A549 (cell line): ENCODE results near the gene IQSEC2. TPM values are rescaled to one million over a fixed set of nuclear protein-coding genes. Genes with fewer than 3 reads are reported as not detected.

ENCODE experiments used
- ATAC-seq, 2 experiments: fragments of 200-7000 bp in 1 of 2; fragments of >200 bp in 1 of 2; cut with Nextera tagmentation in 1 of 2; cut with Tn5 transposase in 1 of 2; 3 replicates each; pipeline versions ENCODE4 v1.8.0 to v1.9.1; 2018 to 2020; ENCODE audit warnings: mild to moderate bottlenecking in 1 of 2, moderate library complexity in 1 of 2
- CTCF ChIA-PET: fragments of 300-600 bp; sonication (Branson Sonifier 250); formaldehyde crosslinking; extraction: SDS; loops from one replicate; lab custom pipeline; 2021; ENCODE audit warnings: antibody characterized with exemption, inconsistent platforms; lab: Yijun Ruan, JAX
- POLR2A ChIA-PET: fragments of 350-600 bp; formaldehyde crosslinking; extraction: SDS; loops from one replicate; lab custom pipeline; 2021; ENCODE audit warnings: antibody characterized with exemption, inconsistent platforms; lab: Yijun Ruan, JAX
- DNase-seq, 2 experiments: peaks; one replicate each; pipeline versions ENCODE4 v3.0.0 to v3.0.0-alpha.2; 2011 to 2016; ENCODE audit warnings: low read depth in 1 of 2, low spot score in 1 of 2
- FAIRE-seq: peaks from 2 replicates; lab custom pipeline; 2011; peaks lifted over from hg19 to GRCh38; lab: Jason Lieb, UNC
- H3K27ac ChIP-seq, 2 experiments: fragments of >200 bp; sonication (Bioruptor Twin); formaldehyde crosslinking; 3 replicates each; pipeline ENCODE4 v1.5.1; 2016 to 2017
- H3K4me1 ChIP-seq: fragments of >200 bp; sonication (Bioruptor Twin); formaldehyde crosslinking; 3 replicates; pipeline ENCODE4 v1.6.1; 2016
- H3K4me2 ChIP-seq: fragments of >200 bp; sonication (Bioruptor Twin); formaldehyde crosslinking; 3 replicates; pipeline ENCODE4 v1.6.1; 2016
- H3K4me3 ChIP-seq: fragments of >200 bp; sonication (Bioruptor Twin); formaldehyde crosslinking; 3 replicates; pipeline ENCODE4 v1.5.1; 2016
- H3K9me3 ChIP-seq: fragments of >200 bp; sonication (Bioruptor Twin); formaldehyde crosslinking; 3 replicates; pipeline ENCODE4 v1.6.1; 2016
- CBX8 ChIP-seq: fragments of 200-600 bp; sonication (generic); IDR thresholded peaks from 2 replicates; pipeline ENCODE4 v1.6.1; 2016
- EHMT2 ChIP-seq: fragments of 200-600 bp; sonication (generic); IDR thresholded peaks from 2 replicates; pipeline ENCODE4 v1.6.1; 2016; ENCODE audit warnings: antibody characterized with exemption, low read depth, mild to moderate bottlenecking, moderate library complexity
- EP300 ChIP-seq, 2 experiments: fragments of >200 bp; sonication (Bioruptor Twin); formaldehyde crosslinking; IDR thresholded peaks; 2 replicates in 1 of 2; 3 replicates in 1 of 2; pipeline ENCODE4 v1.6.1; 2016 to 2017
- ESRRA ChIP-seq: fragments of 150-350 bp; IDR thresholded peaks from 2 replicates; pipeline ENCODE4 v1.6.1; 2014; ENCODE audit warnings: mild to moderate bottlenecking, low read length, borderline replicate concordance
- FOSB ChIP-seq: fragments of 250-450 bp; sonication (Bioruptor Pico); IDR thresholded peaks from 2 replicates; pipeline ENCODE4 v1.5.0; 2020; ENCODE audit warnings: mild to moderate bottlenecking, moderate library complexity
- FOXS1 ChIP-seq: fragments of 250-450 bp; sonication (Bioruptor Pico); IDR thresholded peaks from 2 replicates; pipeline ENCODE4 v1.5.0; 2020; ENCODE audit warnings: mild to moderate bottlenecking, moderate library complexity
- GATA3 ChIP-seq: IDR thresholded peaks from 2 replicates; pipeline ENCODE4 v1.6.1; 2012; ENCODE audit warnings: borderline replicate concordance
- HOXB5 ChIP-seq: fragments of 250-450 bp; sonication (Bioruptor Pico); IDR thresholded peaks from 2 replicates; pipeline ENCODE4 v1.5.0; 2020; ENCODE audit warnings: mild to moderate bottlenecking, moderate library complexity
- JUN ChIP-seq, 2 experiments: fragments of >200 bp; sonication (Bioruptor Twin); formaldehyde crosslinking; IDR thresholded peaks; 2 replicates in 1 of 2; 3 replicates in 1 of 2; pipeline ENCODE4 v1.6.1; 2016 to 2017
- NFE2L2 ChIP-seq: fragments of 150-350 bp; conservative IDR thresholded peaks from 2 replicates; pipeline ENCODE4 v1.6.1; 2014; ENCODE audit warnings: low read length
- POLR2AphosphoS2 ChIP-seq: conservative IDR thresholded peaks from 2 replicates; pipeline ENCODE4 v1.6.1; 2012; ENCODE audit warnings: low read length, improper control_type of control experiment, inconsistent platforms
- RAD21 ChIP-seq, 2 experiments: fragments of >200 bp in 1 of 2; sonication (Bioruptor Twin) in 1 of 2; formaldehyde crosslinking in 1 of 2; IDR thresholded peaks in 1 of 2; conservative IDR thresholded peaks in 1 of 2; 2 replicates in 1 of 2; 3 replicates in 1 of 2; pipeline ENCODE4 v1.6.1; 2012 to 2018; ENCODE audit warnings: inconsistent platforms in 1 of 2
- SMC3 ChIP-seq: fragments of >200 bp; sonication (Bioruptor Twin); formaldehyde crosslinking; IDR thresholded peaks from 3 replicates; pipeline ENCODE4 v1.6.1; 2018; ENCODE audit warnings: inconsistent platforms
- TP53 ChIP-seq: fragments of 250-450 bp; sonication (Bioruptor Pico); IDR thresholded peaks from 2 replicates; pipeline ENCODE4 v1.5.0; 2021; ENCODE audit warnings: mild to moderate bottlenecking, moderate library complexity
- WGBS: methylation state at CpG from one replicate; pipeline ENCODE4 v1.1.6; 2017; ENCODE audit errors: missing lambda C conversion rate; 5-methylcytosine and 5-hydroxymethylcytosine counted together
- polyA plus RNA-seq, 4 experiments: library from polyadenylated mRNA; depleted of rRNA in 3 of 4; stranded (reverse); fragments of >200 nt; fragmentation: RNase III in 1 of 4; extraction: RNeasy Plus Mini Kit Qiagen cat#74134 plus additional on column Dnase treatment in 1 of 4; gene quantifications; 2 replicates in 3 of 4; 3 replicates in 1 of 4; pipeline ENCODE4 v1.2.3, GENCODE V29; 2011 to 2017
- TF ChIP-seq, protein P1 (sequence below): fragments of 200-600 bp; sonication (generic); IDR thresholded peaks from 2 replicates; pipeline ENCODE4 v1.6.1; 2016; ENCODE audit warnings: antibody characterized with exemption, mild to moderate bottlenecking, moderate library complexity
- TF ChIP-seq, protein P2 (sequence below): fragments of 250-450 bp; sonication (Bioruptor Pico); IDR thresholded peaks from 2 replicates; pipeline ENCODE4 v1.5.0; 2021; ENCODE audit warnings: mild to moderate bottlenecking, moderate library complexity, borderline replicate concordance
- TF ChIP-seq, protein P3 (sequence below): IDR thresholded peaks from 2 replicates; pipeline ENCODE4 v1.6.1; 2012; ENCODE audit warnings: low read depth, borderline replicate concordance

IQSEC2 gene
- polyA plus RNA-seq, 2 of the 4 experiments (the other 2 are of a cell fraction), result 28.3 to 37.6 TPM

DNA sequence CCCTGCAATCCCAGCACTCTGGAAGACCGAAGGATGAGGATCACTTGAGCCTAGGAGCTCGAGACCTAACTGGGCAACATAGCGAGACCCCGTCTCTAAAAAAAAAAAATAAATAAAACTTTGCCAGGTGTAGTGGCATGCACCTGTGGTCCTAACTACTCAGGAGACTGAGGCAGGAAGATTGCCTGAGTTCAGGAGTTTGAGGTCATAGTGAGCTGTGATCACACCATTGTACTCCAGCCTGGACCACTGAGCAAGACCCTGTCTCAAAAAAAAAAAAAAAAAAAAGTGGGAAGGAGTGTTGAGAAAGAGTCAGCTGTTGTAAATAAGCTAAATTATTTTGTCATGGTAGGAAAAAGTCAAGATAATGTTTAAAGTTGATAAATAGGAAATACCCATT, 27.5 kb upstream of the IQSEC2 start:
- Histone ChIP-seq H3K9me3 (no peaks in the 10 kb centered on the region), H3K4me3 (no peak overlapping the region), H3K27ac (no peak overlapping the region), H3K4me1 (peaks cover 5% of the 10 kb centered on the region; the same call in 1 of the 3 replicates), H3K4me2 (no peak overlapping the region)
- POLR2A ChIA-PET, result no interaction called here
- CTCF ChIA-PET, result interaction anchor here (0.6 to 13.1 kb wide), 4 partner anchors 9 to 173 kb away, joined by 3 to 170 read pairs (median 20); partner anchors contain the start of gene IQSEC2
- 85% methylated on average over 4 of the region's 4 CpGs for WGBS
- DNase-seq (no peak), ATAC-seq (no peak), FAIRE-seq (no peak)
- no peak for TF ChIP-seq JUN (IDR thresholded peaks at IDR 0.05)
- TF ChIP-seq GATA3, result no peak
- TF ChIP-seq RAD21 (conservative IDR thresholded peaks at IDR 0.05 in 1 of 2, IDR thresholded peaks at IDR 0.05 in 1 of 2), result no peak
- TF ChIP-seq FOXS1 (CRISPR knock-in tag), result no peak
- TF ChIP-seq FOSB (CRISPR knock-in tag), result no peak
- TF ChIP-seq POLR2AphosphoS2, result no peak
- TF ChIP-seq, protein P1, sequence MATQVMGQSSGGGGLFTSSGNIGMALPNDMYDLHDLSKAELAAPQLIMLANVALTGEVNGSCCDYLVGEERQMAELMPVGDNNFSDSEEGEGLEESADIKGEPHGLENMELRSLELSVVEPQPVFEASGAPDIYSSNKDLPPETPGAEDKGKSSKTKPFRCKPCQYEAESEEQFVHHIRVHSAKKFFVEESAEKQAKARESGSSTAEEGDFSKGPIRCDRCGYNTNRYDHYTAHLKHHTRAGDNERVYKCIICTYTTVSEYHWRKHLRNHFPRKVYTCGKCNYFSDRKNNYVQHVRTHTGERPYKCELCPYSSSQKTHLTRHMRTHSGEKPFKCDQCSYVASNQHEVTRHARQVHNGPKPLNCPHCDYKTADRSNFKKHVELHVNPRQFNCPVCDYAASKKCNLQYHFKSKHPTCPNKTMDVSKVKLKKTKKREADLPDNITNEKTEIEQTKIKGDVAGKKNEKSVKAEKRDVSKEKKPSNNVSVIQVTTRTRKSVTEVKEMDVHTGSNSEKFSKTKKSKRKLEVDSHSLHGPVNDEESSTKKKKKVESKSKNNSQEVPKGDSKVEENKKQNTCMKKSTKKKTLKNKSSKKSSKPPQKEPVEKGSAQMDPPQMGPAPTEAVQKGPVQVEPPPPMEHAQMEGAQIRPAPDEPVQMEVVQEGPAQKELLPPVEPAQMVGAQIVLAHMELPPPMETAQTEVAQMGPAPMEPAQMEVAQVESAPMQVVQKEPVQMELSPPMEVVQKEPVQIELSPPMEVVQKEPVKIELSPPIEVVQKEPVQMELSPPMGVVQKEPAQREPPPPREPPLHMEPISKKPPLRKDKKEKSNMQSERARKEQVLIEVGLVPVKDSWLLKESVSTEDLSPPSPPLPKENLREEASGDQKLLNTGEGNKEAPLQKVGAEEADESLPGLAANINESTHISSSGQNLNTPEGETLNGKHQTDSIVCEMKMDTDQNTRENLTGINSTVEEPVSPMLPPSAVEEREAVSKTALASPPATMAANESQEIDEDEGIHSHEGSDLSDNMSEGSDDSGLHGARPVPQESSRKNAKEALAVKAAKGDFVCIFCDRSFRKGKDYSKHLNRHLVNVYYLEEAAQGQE, result no peak
- TF ChIP-seq, protein P2, sequence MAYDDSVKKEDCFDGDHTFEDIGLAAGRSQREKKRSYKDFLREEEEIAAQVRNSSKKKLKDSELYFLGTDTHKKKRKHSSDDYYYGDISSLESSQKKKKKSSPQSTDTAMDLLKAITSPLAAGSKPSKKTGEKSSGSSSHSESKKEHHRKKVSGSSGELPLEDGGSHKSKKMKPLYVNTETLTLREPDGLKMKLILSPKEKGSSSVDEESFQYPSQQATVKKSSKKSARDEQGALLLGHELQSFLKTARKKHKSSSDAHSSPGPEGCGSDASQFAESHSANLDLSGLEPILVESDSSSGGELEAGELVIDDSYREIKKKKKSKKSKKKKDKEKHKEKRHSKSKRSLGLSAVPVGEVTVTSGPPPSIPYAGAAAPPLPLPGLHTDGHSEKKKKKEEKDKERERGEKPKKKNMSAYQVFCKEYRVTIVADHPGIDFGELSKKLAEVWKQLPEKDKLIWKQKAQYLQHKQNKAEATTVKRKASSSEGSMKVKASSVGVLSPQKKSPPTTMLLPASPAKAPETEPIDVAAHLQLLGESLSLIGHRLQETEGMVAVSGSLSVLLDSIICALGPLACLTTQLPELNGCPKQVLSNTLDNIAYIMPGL, result no peak
- TF ChIP-seq, protein P3, sequence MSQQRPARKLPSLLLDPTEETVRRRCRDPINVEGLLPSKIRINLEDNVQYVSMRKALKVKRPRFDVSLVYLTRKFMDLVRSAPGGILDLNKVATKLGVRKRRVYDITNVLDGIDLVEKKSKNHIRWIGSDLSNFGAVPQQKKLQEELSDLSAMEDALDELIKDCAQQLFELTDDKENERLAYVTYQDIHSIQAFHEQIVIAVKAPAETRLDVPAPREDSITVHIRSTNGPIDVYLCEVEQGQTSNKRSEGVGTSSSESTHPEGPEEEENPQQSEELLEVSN, result no peak
- TF ChIP-seq EP300 (IDR thresholded peaks at IDR 0.05), result no peak
- no peak for TF ChIP-seq NFE2L2
- TF ChIP-seq EHMT2, result no peak
- no peak for TF ChIP-seq CBX8
- no peak for TF ChIP-seq SMC3

DNA sequence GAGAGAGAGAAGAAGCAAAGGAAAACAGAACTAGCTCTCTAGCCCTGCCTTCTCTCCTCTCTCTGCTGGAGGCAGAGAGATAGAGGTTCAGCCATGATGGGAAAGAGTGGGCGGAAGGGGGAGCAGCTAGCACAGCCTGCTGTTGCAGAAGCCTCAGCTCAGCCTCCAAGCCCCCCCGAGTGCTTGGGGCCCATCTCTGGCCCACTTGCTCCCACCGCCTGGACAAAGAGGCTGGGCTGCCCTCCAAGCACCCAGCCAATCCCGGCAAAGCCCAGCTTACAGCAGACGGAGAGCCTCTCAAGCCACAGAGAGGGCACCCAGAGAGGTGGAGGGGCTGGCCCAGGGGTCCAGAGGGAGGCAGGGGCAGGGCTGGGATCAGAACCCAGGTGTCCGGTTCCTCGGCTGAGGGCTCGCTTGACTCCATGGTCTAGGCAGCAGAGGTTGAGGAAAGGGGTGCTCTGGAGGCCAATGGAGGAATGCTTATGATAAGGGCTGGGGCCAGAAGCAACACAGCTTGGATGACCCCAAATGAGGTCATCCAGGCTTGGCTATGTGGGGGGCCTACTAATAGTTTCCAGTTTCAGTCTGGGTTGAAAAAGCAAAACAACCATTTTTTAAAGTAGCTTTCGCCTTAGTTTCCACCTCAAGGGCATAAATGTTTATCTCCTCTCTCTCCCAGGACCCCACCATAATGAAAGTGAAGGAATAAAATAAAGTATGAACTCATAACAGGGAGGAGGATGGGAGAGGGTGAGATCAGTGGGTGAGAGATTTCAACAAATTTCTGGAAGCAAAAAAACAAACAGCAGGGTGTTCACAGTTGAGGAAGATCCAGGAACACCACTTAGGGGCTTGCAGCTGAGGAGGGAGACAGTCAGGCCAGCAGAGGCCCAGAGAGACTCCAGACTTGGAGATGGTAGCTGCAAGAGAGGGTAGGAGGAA, 24.9 kb upstream of the IQSEC2 start:
- FAIRE-seq, result no peak
- WGBS, result 67% methylated on average over 4 of the region's 9 CpGs

More for the DNA sequence above, 24.9 kb upstream of the IQSEC2 start:
- POLR2A ChIA-PET, result no interaction called here
- no peak overlapping the region for H3K27ac ChIP-seq
- CTCF ChIA-PET, result interaction anchor here (0.7 to 2.5 kb wide), 7 partner anchors 8 to 176 kb away, joined by 3 to 9 read pairs (median 3); no protein-coding TSS in a partner anchor
- no peaks in the 10 kb centered on the region for H3K9me3 ChIP-seq
- DNase-seq (no peak), ATAC-seq (no peak)
- peaks cover 5% of the 10 kb centered on the region; the same call in 1 of the 3 replicates for H3K4me1 ChIP-seq
- H3K4me3 ChIP-seq, result no peak overlapping the region
- H3K4me2 ChIP-seq, result no peak overlapping the region
- TF ChIP-seq HOXB5, result no peak
- no peak for TF ChIP-seq TP53 (CRISPR knock-in tag)
- no peak for TF ChIP-seq NFE2L2
- TF ChIP-seq ESRRA, result no peak
- TF ChIP-seq, all 56 proteins: peak for 0
